Measurements from ENCODE around the gene PDE6B.

Gene PDE6B

GRCh38 chr4:610411-611261 is 14.7 kb upstream of the PDE6B start:
- no peak for TF ChIP-seq REST (IDR thresholded peaks at IDR 0.05; ENCODE audit: insufficient read depth in 1 of 2, low read depth in 2 of 2, low read length in 2 of 2)
- TF ChIP-seq SIN3A (IDR thresholded peaks at IDR 0.05; ENCODE audit: borderline replicate concordance, insufficient read depth, low read length): no peak
- no peak for TF ChIP-seq POLR2AphosphoS5 (IDR thresholded peaks at IDR 0.05; ENCODE audit: low read depth, low read length)
- TF ChIP-seq FOXP2 (optimal IDR thresholded peaks at IDR 0.05; ENCODE audit: borderline replicate concordance, extremely low read depth, extremely low read length, insufficient read depth): no peak
- TF ChIP-seq TAF1 (IDR thresholded peaks at IDR 0.05; ENCODE audit: borderline replicate concordance, insufficient read depth, low read length): no peak

GRCh38 chr4:612052-612748 is 13.2 kb upstream of the PDE6B start:
- TF ChIP-seq TAF1 (IDR thresholded peaks at IDR 0.05; ENCODE audit: borderline replicate concordance, insufficient read depth, low read length) (no peak), SIN3A (IDR thresholded peaks at IDR 0.05; ENCODE audit: borderline replicate concordance, insufficient read depth, low read length) (no peak)

- TF ChIP-seq POLR2AphosphoS5 (IDR thresholded peaks at IDR 0.05; ENCODE audit: low read depth, low read length) (no peak), FOXP2 (optimal IDR thresholded peaks at IDR 0.05; ENCODE audit: borderline replicate concordance, extremely low read depth, extremely low read length, insufficient read depth) (no peak), SIN3A (IDR thresholded peaks at IDR 0.05; ENCODE audit: borderline replicate concordance, insufficient read depth, low read length) (no peak), TAF1 (IDR thresholded peaks at IDR 0.05; ENCODE audit: borderline replicate concordance, insufficient read depth, low read length) (no peak), REST (IDR thresholded peaks at IDR 0.05; ENCODE audit: insufficient read depth in 1 of 2, low read depth in 2 of 2, low read length in 2 of 2) (no peak)
Observed at GRCh38 chr4:612749-613125, 12.6 kb upstream of the PDE6B start.

- no peak for TF ChIP-seq POLR2AphosphoS5 (IDR thresholded peaks at IDR 0.05; ENCODE audit: low read depth, low read length)
- TF ChIP-seq TAF1 (IDR thresholded peaks at IDR 0.05; ENCODE audit: borderline replicate concordance, insufficient read depth, low read length): no peak
- no peak for TF ChIP-seq SIN3A (IDR thresholded peaks at IDR 0.05; ENCODE audit: borderline replicate concordance, insufficient read depth, low read length)
- no peak for TF ChIP-seq FOXP2 (optimal IDR thresholded peaks at IDR 0.05; ENCODE audit: borderline replicate concordance, extremely low read depth, extremely low read length, insufficient read depth)
- no peak for TF ChIP-seq REST (IDR thresholded peaks at IDR 0.05; ENCODE audit: insufficient read depth in 1 of 2, low read depth in 2 of 2, low read length in 2 of 2)
Observed at GRCh38 chr4:613126-613525, 12.2 kb upstream of the PDE6B start.

- TF ChIP-seq POLR2AphosphoS5 (IDR thresholded peaks at IDR 0.05; ENCODE audit: low read depth, low read length) (no peak), TAF1 (IDR thresholded peaks at IDR 0.05; ENCODE audit: borderline replicate concordance, insufficient read depth, low read length) (no peak), FOXP2 (optimal IDR thresholded peaks at IDR 0.05; ENCODE audit: borderline replicate concordance, extremely low read depth, extremely low read length, insufficient read depth) (no peak), REST (IDR thresholded peaks at IDR 0.05; ENCODE audit: insufficient read depth in 1 of 2, low read depth in 2 of 2, low read length in 2 of 2) (no peak), SIN3A (IDR thresholded peaks at IDR 0.05; ENCODE audit: borderline replicate concordance, insufficient read depth, low read length) (no peak)
Observed at GRCh38 chr4:616091-616490, 9.3 kb upstream of the PDE6B start.
